ENCODE data around the gene RPS4Y1. TPM values are rescaled to one million over a fixed set of nuclear protein-coding genes. Genes with fewer than 3 reads are reported as not detected.

RPS4Y1 gene
- total RNA-seq, 4 donors from 2014 or later, result 0.46 to 288 (median 135) TPM

DNA sequence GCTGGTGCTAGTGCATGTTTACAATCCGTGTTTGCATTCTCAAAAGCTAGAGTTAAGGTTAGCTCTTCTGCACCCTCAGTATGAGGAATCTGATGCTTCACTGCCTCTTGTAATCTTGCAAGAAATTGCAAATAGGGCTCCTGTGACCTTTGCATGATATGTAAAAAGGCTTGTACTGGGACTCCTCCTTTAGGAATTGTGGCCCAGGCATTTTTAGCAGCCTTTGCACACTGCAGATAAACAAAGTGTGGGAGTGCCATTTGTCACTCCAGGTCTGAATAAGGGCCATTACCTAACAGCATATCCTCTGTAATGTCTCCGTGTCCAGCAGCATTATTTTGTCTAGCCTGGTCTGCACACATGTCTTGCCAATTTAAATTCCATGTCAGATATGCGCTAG is 44.5 kb downstream of the RPS4Y1 start:
- H3K36me3 ChIP-seq, result no peaks in the 10 kb centered on the region
- intact Hi-C loops (cut with DNase I), result no loop called here
- no peaks in the 10 kb centered on the region for H3K27me3 ChIP-seq
- H3K4me3 ChIP-seq, result no peak overlapping the region
- H3K4me1 ChIP-seq, result no peaks in the 10 kb centered on the region
- TF ChIP-seq POLR2A (IDR thresholded peaks at IDR 0.05; ENCODE audit: low read depth) (no peak), POLR2AphosphoS5 (IDR thresholded peaks at IDR 0.05) (no peak), CTCF (IDR thresholded peaks at IDR 0.05) (no peak), EP300 (IDR thresholded peaks at IDR 0.05) (no peak)
- whole genome bisulfite sequencing, result no CpG with 5 or more reads among the region's 3 CpGs
- H3K27ac ChIP-seq (replicated peaks in 1 of 4), result no peak overlapping the region
- no peaks in the 10 kb centered on the region for H3K9me3 ChIP-seq
- DNase-seq (ENCODE audit: extremely low spot score), result no peak

- no peaks in the 10 kb centered on the region for H3K9me3 ChIP-seq
- no peak for TF ChIP-seq CTCF (IDR thresholded peaks at IDR 0.05)
- no peak for TF ChIP-seq POLR2A (IDR thresholded peaks at IDR 0.05; ENCODE audit: low read depth)
- TF ChIP-seq EP300 (IDR thresholded peaks at IDR 0.05), result no peak
- TF ChIP-seq POLR2AphosphoS5 (IDR thresholded peaks at IDR 0.05), result no peak
- no peaks in the 10 kb centered on the region for H3K36me3 ChIP-seq
- WGBS, result no CpG with 5 or more reads among the region's 5 CpGs
- no peaks in the 10 kb centered on the region for H3K27me3 ChIP-seq
- H3K4me3 ChIP-seq, result no peak overlapping the region
- DNase-seq (ENCODE audit: extremely low spot score), result no peak
- no peaks in the 10 kb centered on the region for H3K4me1 ChIP-seq
- H3K27ac ChIP-seq (replicated peaks in 1 of 4), result no peak overlapping the region
- intact Hi-C loops (cut with DNase I), result no loop called here
These were observed 46.0 kb downstream of the RPS4Y1 start for GRCh38 chrY:2887386-2887785.

GRCh38 chrY:2887955-2888354 is 46.6 kb downstream of the RPS4Y1 start:
- H3K27ac ChIP-seq (replicated peaks in 1 of 4), result no peak overlapping the region
- DNase-seq (ENCODE audit: extremely low spot score), result no peak
- H3K4me1 ChIP-seq, result no peaks in the 10 kb centered on the region
- H3K27me3 ChIP-seq, result no peaks in the 10 kb centered on the region
- no CpG with 5 or more reads among the region's 3 CpGs for WGBS
- intact Hi-C loops (cut with DNase I), result no loop called here
- H3K36me3 ChIP-seq, result no peaks in the 10 kb centered on the region
- H3K9me3 ChIP-seq, result no peaks in the 10 kb centered on the region
- no peak overlapping the region for H3K4me3 ChIP-seq
- no peak for TF ChIP-seq POLR2A (IDR thresholded peaks at IDR 0.05; ENCODE audit: low read depth)
- no peak for TF ChIP-seq POLR2AphosphoS5 (IDR thresholded peaks at IDR 0.05)
- no peak for TF ChIP-seq CTCF (IDR thresholded peaks at IDR 0.05)
- TF ChIP-seq EP300 (IDR thresholded peaks at IDR 0.05), result no peak

GRCh38 chrY:2893471-2893870 is 52.1 kb downstream of the RPS4Y1 start:
- Histone ChIP-seq H3K36me3 (no peaks in the 10 kb centered on the region), H3K27me3 (no peaks in the 10 kb centered on the region), H3K4me3 (no peak overlapping the region), H3K4me1 (no peaks in the 10 kb centered on the region), H3K27ac (replicated peaks in 1 of 4) (no peak overlapping the region), H3K9me3 (no peaks in the 10 kb centered on the region)
- no peak for TF ChIP-seq EP300 (IDR thresholded peaks at IDR 0.05)
- TF ChIP-seq POLR2AphosphoS5 (IDR thresholded peaks at IDR 0.05), result no peak
- TF ChIP-seq CTCF (IDR thresholded peaks at IDR 0.05), result no peak
- no peak for TF ChIP-seq POLR2A (IDR thresholded peaks at IDR 0.05; ENCODE audit: low read depth)
- intact Hi-C loops (cut with DNase I), result no loop called here
- DNase-seq (ENCODE audit: extremely low spot score), result no peak
- no CpG with 5 or more reads among the region's 1 CpG for WGBS

DNA sequence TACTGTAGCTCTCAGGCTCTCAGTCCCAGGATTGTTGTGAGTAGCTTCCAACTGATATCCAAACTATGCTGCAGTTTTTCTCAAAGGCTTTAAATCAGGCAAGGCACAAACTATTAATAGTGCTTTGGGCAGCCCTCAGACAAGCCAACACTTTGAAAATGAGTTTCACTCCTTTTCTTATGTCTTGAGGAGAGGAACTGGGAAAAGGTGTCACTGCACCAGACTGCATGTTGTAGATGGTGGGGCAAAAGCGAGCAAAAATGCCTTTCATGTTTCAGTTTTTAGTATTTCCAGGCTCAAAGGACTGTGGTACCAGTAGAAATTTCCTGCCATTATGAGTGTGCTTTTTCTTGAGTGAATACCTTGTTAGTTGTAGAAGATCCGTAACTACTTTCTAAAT is 54.6 kb downstream of the RPS4Y1 start:
- Histone ChIP-seq H3K9me3 (no peaks in the 10 kb centered on the region), H3K4me1 (no peaks in the 10 kb centered on the region), H3K27me3 (no peaks in the 10 kb centered on the region), H3K4me3 (no peak overlapping the region), H3K36me3 (no peaks in the 10 kb centered on the region), H3K27ac (replicated peaks in 1 of 4) (no peak overlapping the region)
- intact Hi-C loops (cut with DNase I), result no loop called here
- no peak for DNase-seq (ENCODE audit: extremely low spot score)
- TF ChIP-seq EP300 (IDR thresholded peaks at IDR 0.05) (no peak), CTCF (IDR thresholded peaks at IDR 0.05) (no peak), POLR2AphosphoS5 (IDR thresholded peaks at IDR 0.05) (no peak), POLR2A (IDR thresholded peaks at IDR 0.05; ENCODE audit: low read depth) (no peak)
- WGBS, result no CpG with 5 or more reads among the region's 2 CpGs

All from esophagus muscularis mucosa (tissue), 4 donors.